Activated CD8-positive, alpha-beta memory T cell treated with anti-CD3 and anti-CD28 coated beads, Interleukin-2, amount 50 U/mL, for 1 hour (primary cell): ENCODE results near the gene ECHS1.
"Not testable (repeated sequence)": the region's sequence is repeated elsewhere in the genome, so short reads cannot be mapped to it uniquely, and the experiment has no call there.

Source experiments
- DNase-seq: peaks from one replicate; pipeline ENCODE4 v3.0.0-alpha.2; 2020; ENCODE audit errors: extremely low read depth

ECHS1 gene

DNA sequence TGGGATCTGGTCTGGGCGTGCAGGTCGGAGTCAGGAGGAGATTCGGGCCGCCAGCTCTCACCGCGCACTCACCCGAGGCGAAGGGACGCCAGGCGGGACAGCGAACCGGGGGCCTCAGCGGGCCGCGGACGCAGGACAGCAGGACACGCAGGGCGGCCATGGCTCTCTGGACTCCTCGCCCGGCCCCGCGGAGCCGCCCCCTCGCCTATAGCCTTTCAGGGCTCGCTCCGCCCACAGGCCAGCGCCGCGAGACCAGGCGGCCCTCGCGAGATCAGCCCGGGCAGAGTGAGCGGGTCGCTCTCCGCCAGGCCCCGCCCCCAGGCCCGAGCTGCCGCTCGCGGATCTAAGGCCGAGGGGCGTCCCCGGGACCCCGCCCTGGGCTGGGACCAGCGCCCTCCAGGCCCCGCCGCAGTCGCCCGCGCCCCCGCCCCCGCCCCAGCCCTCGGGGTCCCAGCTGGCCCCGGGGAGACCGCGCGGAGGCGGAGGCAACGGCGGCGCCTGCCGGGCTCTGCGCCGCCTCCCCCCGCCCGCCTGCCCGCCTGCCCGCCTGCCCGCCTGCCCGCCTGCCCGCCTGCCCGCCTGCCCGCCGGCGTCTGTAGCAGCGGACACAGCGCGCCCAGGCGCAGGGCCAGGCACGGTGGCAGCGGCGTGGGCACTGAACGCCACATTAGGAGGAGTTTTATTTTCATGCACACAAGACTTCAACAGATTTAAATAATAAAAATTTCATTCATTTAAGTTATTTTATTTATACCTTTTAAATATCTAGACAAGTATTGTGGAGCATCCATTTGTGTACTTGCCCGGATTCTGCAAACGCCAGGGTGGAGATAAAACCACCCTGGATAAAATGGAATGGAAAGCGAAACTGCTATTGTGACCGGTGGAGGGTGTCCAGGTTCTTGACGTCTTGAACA, at the start of gene ECHS1:
ECHS1 (minus strand) TSS at position 181 of the 917 bp plus-strand sequence; CDS start at position 160, 21 bp downstream.
- DNase-seq = peak; percentile 57

DNA sequence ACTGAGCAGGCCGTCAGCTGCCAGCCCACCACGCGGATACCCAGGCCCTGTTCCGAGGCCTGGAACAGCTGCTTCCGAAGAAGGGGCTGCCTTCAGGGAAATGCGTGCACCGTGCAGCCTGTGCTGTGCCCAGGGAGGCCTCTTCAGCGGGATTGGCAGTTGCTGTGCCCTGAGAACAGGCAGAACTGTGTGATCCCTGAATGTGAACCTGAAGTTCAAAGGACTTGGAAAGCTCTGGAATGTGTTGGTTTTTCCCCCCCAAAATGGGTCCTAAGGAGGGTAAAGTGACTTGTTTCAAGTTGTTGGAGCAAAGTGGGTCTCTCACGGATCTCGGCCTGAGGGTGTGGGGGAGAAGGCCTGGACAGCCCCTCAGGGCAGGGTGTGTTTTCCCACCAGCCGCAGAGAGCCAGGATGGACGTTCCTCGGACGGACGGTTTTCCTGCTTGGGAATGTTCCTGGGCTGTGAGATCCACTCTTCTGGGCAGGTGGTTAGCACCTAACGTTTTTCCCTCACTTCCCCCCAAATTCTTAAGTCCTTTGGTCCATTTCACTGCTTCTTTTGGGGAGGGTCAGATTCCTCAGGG, 49.2 kb upstream of the ECHS1 start:
- DNase-seq = no peak

DNA sequence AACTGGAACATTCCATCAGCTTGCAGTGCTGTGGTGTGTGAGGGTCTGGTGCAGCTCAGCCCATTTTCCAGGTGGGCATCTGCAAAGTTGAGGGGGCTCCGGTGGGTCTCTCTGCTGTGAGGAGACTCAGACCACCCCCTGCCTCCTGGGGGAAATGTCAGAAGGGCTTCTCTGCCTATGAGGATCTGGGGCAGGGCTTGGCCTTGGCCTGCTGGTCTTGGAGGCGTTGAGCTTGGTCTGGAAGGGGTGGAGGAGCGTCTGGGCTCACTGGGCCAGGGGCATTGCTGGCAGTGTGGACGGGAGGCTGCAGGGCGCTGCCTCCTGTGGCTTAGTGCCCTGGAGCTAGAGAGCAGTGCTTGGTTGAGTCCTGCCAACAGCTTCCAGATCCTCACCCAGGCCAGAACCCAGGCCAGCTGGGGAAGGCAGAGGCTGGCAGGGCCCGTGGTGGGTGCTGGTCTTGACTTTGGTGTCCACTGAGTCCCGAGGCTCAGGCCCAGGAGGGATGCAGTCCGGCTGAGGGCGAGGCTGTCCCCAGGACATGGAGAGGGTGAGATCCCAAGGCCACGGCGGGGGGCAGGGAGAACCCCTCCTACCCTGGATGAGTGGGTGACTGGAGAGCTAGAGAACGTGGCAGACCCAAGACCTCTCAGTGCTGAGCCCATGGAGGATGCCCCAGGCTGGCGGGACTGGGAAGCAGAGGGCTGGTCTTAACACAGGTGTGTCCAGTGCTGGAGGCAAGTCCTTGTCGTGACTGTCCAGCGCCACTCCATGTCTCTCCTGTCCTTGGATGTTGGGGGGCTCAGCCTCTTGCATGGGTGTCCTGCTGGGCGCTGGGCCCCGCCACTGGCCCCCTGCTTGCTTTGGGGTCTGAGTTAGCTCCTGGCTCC, 48.4 kb upstream of the ECHS1 start:
- DNase-seq = no peak

DNA sequence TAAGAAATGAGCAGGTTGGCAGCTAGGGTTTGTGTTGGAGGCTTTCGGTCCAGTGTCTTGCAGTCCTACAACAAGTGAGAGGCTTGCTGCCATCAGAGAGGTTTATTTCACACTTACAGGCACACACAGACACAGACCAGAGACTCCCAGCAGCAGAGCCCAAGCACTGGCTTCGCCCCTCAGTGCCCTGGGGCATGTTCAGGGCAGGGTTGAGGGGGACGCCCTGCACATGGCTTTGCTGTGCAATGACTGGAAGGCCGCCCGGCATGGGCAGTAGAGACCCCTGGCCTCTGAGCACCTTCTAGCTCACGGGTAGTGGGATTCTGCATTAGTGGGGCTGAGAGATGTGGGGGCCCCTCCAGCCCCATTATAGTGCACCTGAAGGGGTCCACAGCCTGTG, 47.4 kb upstream of the ECHS1 start:
- no peak for DNase-seq

DNA sequence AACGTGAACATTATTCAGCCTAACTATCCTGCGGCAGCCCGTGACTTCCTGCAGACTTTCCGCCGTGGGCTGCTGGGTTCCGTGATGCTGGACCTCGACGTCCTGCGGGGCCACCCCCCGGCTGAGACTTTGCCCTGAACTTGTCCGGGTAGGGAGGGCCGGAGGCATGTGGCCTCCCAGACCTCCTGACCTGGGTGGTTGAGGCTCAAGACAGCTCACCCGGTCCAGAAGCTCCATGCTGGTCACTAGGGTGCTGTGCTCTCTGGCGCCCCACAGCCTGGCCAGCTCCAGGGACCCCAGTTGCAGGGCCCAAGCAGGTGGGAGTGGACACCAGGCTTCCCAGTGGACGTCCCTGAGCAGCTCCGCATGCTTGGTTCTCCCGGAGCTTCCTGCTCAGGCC, 46.9 kb upstream of the ECHS1 start:
- DNase-seq = no peak

- no peak for DNase-seq
Measured at GRCh38 chr10:133419211-133419950, 46.2 kb upstream of the ECHS1 start.

DNA sequence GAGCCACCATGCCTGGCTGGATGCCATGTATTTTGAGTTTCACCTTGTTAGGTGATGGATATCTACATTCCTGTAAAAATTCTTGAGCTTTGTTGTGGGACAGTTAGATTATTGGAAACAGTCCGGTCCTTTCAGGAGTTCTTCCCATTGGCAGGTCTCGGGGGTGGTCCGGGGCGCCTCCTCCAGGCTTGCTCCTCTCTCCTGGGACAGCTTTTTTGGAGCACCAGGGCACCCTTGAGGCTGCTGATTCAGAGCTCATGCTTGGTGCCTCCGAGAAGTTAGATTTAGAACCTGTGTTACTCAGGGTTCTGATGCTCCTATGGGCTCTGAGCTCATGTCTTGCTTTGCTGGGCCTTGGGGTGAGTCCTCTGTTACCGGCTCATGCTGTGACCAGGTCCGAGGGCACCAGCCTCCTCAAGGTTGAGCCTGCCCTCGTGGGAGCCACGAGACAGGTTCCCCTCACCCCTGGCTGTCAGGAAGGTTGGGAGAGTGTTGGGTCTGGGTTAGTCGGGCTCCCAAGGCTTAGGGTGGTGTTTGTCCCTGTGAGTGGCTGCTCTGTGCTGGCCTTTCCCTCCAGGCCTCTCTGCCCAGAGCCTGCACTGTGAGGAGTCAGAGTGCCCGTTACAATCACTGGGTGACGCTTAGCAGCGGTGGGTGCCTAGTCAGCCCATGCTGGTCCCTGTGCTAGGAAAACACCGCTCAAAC, 45.3 kb upstream of the ECHS1 start:
- DNase-seq = no peak

DNA sequence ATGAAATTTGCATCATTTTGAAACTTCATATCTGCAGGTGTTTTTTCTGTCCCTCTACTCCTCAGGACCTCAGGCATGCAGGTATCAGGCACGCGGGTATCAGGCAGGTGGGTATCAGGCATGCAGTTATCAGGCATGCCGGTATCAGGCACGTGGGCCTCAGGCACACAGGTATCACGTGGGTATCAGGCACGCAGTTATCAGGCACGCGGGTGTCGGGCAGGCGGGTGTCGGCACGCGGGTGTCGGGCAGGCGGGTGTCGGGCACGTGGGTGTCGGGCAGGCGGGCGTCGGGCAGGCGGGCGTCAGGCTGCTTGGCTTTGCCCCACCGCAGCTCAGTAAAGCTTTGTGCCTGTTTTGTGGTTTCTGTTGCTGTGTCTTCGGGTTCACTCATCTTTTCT, 42.6 kb upstream of the ECHS1 start:
- no peak for DNase-seq

DNA sequence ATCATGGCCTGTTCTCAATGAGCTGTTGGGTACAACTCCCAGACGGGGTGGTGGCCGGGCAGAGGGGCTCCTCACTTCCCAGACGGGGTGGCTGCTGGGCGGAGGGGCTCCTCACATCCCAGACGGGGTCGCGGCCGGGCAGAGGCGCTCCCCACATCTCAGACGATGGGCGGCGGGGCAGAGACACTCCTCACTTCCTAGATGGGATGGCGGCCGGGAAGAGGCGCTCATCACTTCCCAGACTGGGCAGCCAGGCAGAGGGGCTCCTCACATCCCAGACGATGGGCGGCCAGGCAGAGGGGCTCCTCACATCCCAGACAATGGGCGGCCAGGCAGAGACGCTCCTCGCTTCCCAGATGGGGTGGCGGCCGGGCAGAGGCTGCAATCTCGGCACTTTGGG, 41.2 kb upstream of the ECHS1 start:
- not testable (repeated sequence) for DNase-seq

GRCh38 chr10:133412381-133412711, 39.2 kb upstream of the ECHS1 start:
- DNase-seq = no peak

DNA sequence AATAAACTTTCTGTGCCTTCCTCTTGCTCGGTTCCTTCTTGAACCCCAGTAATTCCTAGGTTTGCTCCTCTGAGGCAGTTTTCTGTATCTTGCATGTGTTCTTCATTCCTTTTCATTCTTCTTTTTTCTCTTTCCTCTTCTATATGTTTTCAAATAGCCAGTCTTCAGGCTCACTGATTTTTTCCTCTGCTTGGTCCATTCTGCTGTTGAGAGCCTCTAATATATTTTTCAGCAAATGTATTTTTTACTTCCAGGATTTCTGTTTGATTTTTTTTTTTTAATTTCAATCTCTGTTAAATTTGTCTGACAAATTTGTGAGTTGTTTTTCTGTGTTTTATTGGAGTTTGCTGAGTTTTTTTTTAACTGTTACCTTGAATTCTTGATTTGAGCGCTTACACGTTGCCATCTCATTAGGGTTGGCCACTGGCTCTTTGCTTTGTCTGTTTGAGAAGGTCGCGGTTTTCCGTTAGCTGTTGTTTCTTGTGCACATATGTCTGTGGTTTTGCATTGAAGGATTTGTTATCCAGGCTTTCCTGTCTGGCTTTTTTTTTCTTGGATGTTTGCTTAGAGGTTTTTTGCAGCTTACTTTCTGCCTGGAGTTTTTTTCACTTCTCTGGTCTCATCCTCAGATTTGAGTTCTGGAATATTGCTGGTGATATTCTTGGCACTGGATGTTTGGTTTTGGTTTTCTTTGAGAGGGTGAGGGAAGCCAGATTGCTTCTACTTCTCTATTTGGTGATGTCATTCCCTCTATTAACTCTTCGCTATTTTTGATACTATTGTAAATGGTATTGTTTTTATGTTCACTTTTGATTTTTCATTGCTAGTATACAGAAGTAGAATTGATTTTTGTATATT, 38.6 kb upstream of the ECHS1 start:
- no peak for DNase-seq

GRCh38 chr10:133405844-133406527, 32.8 kb upstream of the ECHS1 start:
- no peak for DNase-seq

DNA sequence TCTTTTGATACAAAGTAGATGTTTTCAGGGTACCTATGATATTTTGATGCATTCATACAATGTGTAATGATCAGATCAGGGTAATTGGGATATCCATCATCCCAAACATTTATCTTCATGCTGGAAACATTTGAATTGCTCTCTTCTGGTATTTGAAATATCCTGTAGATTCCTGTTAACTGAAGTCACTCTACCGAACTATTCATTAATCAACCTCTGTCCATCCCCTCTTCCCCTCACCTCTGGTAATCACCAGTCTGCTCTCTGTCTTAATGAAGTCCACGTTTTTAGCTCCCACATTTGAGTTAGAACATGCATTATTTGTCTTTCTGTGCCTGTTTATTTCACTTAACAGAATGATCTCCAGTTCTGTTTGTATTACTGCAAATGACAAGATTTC, 32.1 kb upstream of the ECHS1 start:
- DNase-seq = no peak

- DNase-seq = no peak
Measured at GRCh38 chr10:133403784-133404183, 30.6 kb upstream of the ECHS1 start.

DNA sequence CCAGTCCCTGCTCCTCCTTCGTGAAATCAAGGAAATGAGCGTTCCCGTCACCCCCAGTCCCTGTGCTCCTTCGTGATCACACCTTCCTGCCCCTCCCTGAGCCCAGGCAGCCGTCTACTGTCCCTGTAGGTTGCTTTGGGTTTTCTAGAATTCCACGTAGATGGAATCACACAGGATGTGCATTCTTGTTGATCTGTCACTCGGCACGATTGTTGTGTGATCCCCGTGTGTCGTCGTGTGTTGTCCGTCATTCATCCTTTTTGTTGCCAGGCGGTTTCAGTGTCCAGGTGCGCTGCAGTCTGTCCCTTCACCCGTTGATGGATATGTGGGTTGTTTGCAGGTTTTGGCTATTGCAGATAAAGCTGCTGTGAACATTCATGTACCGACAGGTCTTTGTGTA, 30.2 kb upstream of the ECHS1 start:
- DNase-seq = no peak

DNA sequence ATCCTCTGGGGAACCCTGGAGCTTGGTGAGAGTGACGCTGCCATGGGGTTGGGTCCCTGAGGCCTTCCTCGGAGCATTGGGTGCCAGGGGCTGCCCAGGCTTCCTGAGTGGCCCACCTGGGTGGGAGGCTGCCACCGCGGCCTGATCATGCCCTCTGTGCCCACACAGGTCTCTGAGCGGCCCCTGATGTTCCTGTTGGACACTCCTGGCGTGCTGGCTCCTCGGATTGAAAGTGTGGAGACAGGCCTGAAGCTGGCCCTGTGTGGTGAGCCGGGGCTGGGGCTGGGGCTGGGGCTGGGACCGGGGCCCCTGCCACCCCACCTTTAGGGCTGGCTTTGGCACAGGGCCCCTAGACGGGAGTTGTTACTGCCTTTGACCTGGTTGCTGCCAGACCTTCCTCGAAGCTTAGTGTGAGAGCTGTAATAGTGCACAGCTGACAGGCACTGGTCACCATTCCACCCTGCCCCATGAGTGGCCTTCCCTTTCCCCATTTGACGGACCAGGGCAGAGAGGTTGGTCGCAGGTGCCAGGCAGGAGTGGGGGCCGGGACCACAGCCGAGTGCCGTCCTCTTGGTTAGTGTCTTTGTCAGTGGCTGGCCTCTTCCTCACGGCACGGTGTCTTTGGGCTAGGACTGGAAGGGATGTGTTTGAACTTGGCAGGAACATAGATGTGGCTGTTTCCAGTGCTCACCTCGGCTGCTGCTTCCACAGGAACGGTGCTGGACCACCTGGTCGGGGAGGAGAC, 29.0 kb upstream of the ECHS1 start:
- no peak for DNase-seq

GRCh38 chr10:133401500-133401899, 28.3 kb upstream of the ECHS1 start:
- no peak for DNase-seq

- DNase-seq = no peak
Measured at GRCh38 chr10:133400624-133401424, 27.7 kb upstream of the ECHS1 start.
